CD4-positive, alpha-beta T cell treated with Interleukin-2 at 100 ng/mL for 4 hours (primary cell): Measurements from ENCODE around the gene HDAC1.

Source experiments
- DNase-seq: peaks from one replicate; pipeline ENCODE4 v3.0.0-alpha.2; 2020; ENCODE audit warnings: low spot score

Gene HDAC1

GRCh38 chr1:32373996-32374592 lies 82.2 kb downstream of the HDAC1 start:
- DNase-seq, result no peak

GRCh38 chr1:32376199-32376598 lies 84.3 kb downstream of the HDAC1 start:
- no peak for DNase-seq

GRCh38 chr1:32377541-32378220 lies 85.8 kb downstream of the HDAC1 start:
- DNase-seq, result no peak

- no peak for DNase-seq
Measured at GRCh38 chr1:32380057-32380456, 88.2 kb downstream of the HDAC1 start.
